ENCODE data around the gene RPAP2.

- no peak for TF ChIP-seq CTCF (IDR thresholded peaks at IDR 0.05)
- TF ChIP-seq ZNF232 (CRISPR knock-in tag; IDR thresholded peaks at IDR 0.05), result no peak
- TF ChIP-seq ATF1 (CRISPR knock-in tag; IDR thresholded peaks at IDR 0.05), result no peak
- TF ChIP-seq ATF2 (CRISPR knock-in tag; IDR thresholded peaks at IDR 0.05; ENCODE audit: borderline replicate concordance, low read depth), result no peak
- no peak for TF ChIP-seq ETV6 (CRISPR knock-in tag; IDR thresholded peaks at IDR 0.05)
- TF ChIP-seq ZBTB21 (CRISPR knock-in tag; IDR thresholded peaks at IDR 0.05; ENCODE audit: borderline replicate concordance), result no peak
- no peak for TF ChIP-seq SOX15 (CRISPR knock-in tag; IDR thresholded peaks at IDR 0.05)
- no peak for TF ChIP-seq IRF2 (CRISPR knock-in tag; IDR thresholded peaks at IDR 0.05; ENCODE audit: borderline replicate concordance, low read depth)
Observed at GRCh38 chr1:92299477-92300150, 755 bp downstream of the RPAP2 start.

Data from WTC11 (cell line).